ENCODE results near the gene TMEM167B.
A peak's percentile ranks its signal among the peaks of the same experiment; 100 is the strongest.
"Not testable (repeated sequence)": the region's sequence is repeated elsewhere in the genome, so short reads cannot be mapped to it uniquely, and the experiment has no call there.

TMEM167B gene

DNA sequence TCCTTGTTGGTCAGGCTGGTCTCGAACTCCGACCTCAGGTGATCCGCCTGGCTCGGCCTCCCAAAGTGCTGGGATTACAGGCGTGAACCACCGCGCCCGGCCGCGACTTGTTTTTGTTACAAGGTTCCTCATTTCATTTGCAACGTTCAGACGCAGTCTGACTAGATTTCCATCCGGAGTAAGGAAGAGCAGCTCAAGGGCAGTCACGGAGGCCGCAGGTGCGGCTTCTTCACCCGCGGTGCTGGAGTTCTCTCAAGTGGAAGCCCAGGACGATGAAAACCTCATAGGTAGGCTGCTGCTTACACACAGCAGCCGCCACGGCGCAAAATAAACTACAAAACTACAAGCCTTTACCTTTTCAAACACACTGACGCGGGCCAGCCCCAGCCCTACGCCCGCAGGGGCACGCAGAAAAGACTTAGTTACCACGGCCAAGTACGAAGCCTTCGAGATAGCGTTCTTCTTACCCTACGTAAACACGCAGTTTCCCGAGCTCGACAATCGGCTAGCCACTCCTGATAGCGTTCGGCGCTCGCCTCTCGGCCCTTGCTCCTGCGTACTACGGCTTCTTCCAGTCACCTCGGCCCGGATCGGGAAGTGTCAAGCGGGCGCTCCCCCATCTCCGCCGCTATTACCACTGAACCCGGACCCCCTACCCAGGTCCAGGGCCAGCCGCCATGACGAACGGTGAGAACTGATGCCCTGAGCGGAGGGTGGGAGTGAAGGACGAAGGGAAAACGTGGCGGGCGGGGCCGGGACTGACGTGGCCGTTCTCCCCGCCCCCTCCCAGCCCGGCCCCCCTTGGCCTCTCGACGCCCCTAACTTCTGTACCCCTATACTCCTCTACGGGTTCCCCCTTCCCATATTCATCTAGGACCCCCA is at the start of gene TMEM167B:
Gene TMEM167B, plus strand, starts transcription at position 569 of the 882 bp plus-strand sequence. Its CDS starts 109 bp downstream, at position 678.
- peak within 1 kb of the TSS; percentile 84 for H3K27ac Mint-ChIP-seq
- no peaks in the 10 kb centered on the region for H3K27me3 Mint-ChIP-seq
- peak within 1 kb of the TSS; percentile 92 for H3K4me3 Mint-ChIP-seq
- no peaks in the 10 kb centered on the region for H3K36me3 Mint-ChIP-seq
- no peaks in the 10 kb centered on the region for H3K9me3 Mint-ChIP-seq (ENCODE audit: low read depth)
- H3K4me1 Mint-ChIP-seq (ENCODE audit: low read depth): peaks cover 40% of the 10 kb centered on the region

GRCh38 chr1:109040989-109041620 is 49.5 kb upstream of the TMEM167B start:
- Mint-ChIP-seq H3K36me3 (no peaks in the 10 kb centered on the region), H3K4me1 (ENCODE audit: low read depth) (peaks cover 14% of the 10 kb centered on the region), H3K27ac (peak overlapping the region; percentile 43), H3K9me3 (ENCODE audit: low read depth) (no peaks in the 10 kb centered on the region), H3K27me3 (no peaks in the 10 kb centered on the region), H3K4me3 (peak overlapping the region; percentile 92)

DNA sequence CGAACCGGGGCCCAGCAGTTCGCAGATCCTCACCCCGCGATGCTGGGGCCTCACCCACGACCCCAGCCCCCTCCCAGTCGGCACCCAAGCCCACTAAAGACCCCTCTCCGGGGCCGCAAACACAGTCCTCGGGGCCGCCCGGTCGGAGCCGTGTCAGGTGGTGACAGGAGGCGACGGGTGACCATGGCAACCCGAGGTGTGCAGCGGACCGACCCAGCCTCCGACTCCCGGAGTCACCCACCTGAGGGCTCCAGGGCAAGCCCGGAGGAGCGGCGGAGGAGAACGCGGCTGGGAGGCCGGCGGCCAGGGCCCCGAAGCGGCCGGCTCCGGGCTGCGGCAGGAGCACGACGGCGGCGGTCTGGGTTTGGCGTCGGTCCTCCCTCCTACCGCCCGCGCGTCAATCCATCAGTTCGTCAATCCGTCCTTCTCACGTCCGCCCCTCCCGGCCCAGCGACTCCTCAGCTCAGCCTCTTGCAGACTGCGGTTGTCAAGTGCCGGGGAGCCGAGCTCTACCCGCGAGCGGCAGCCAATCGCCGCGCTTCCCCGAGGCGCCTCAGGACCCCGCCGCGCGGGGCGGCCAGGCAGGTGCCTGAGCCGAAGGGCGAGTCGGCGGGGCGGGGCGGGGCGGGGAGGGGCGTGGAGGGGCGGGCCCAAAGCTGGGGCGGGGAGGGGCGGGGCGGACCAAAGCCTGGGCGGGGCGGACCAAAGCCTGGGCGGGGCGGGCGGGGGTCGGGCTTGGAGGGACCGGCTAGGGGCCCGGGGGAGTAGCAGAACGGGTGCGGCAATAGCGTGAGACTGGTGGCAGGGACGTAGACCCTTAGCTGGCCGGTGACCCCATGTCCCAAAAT is 48.7 kb upstream of the TMEM167B start, which contains the start of gene WDR47:
Gene WDR47, minus strand, starts transcription at position 482 of the 848 bp plus-strand sequence. CDS start 18,590 bp downstream, outside the sequence.
- Mint-ChIP-seq H3K27me3 (no peaks in the 10 kb centered on the region), H3K36me3 (no peaks in the 10 kb centered on the region), H3K9me3 (ENCODE audit: low read depth) (no peaks in the 10 kb centered on the region), H3K4me3 (peak within 1 kb of the TSS; percentile 92), H3K27ac (peak within 1 kb of the TSS; percentile 43), H3K4me1 (ENCODE audit: low read depth) (peaks cover 14% of the 10 kb centered on the region)

DNA sequence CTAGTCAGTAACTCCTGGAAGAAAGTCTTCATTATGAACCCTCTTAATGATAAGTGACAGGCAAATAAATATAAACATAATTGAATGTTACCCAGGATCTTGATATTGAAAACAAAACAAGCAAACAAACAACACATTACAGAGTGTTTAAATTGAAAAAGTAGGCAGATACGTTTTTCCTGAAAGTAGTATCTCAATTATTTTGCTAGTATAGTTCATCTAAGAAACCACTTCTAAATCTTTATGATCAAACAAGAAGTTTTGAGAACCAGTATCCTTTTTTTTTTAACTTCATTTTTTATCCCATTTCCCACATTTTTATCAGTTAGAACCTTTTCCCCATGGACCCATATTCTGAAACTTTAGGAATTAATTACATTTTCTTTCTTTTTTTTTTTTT is 45.0 kb upstream of the TMEM167B start:
- no peak overlapping the region for H3K27ac Mint-ChIP-seq
- H3K4me1 Mint-ChIP-seq (ENCODE audit: low read depth): peaks cover 6% of the 10 kb centered on the region
- H3K27me3 Mint-ChIP-seq: peaks cover 3% of the 10 kb centered on the region
- no peaks in the 10 kb centered on the region for H3K36me3 Mint-ChIP-seq
- H3K9me3 Mint-ChIP-seq (ENCODE audit: low read depth): no peaks in the 10 kb centered on the region
- H3K4me3 Mint-ChIP-seq: no peak overlapping the region

DNA sequence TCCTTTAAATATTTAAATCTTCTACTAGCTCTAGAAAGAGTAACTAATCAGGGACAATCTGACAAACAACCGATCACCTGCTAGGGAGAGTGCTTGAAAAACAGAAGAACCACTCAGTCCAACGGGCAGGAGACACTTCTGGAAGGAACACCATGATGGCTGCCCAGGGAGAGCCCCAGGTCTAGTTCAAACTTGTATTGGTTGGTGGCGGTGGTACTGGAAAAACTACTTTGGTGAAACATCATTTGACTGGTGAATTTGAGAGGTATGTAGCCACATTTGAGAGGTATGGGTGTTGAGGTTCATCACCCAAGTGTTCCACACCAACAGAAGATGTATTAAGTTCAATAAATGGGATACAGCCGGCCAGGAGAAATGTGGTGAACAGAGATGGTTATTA is 43.9 kb upstream of the TMEM167B start:
- H3K27ac Mint-ChIP-seq: no peak overlapping the region
- no peak overlapping the region for H3K4me3 Mint-ChIP-seq
- H3K9me3 Mint-ChIP-seq (ENCODE audit: low read depth): no peaks in the 10 kb centered on the region
- peaks cover 3% of the 10 kb centered on the region for H3K4me1 Mint-ChIP-seq (ENCODE audit: low read depth)
- H3K36me3 Mint-ChIP-seq: no peaks in the 10 kb centered on the region
- peaks cover 3% of the 10 kb centered on the region for H3K27me3 Mint-ChIP-seq

- H3K4me3 Mint-ChIP-seq: no peak overlapping the region
- peaks cover 3% of the 10 kb centered on the region for H3K4me1 Mint-ChIP-seq (ENCODE audit: low read depth)
- H3K27ac Mint-ChIP-seq: no peak overlapping the region
- H3K9me3 Mint-ChIP-seq (ENCODE audit: low read depth): no peaks in the 10 kb centered on the region
- H3K27me3 Mint-ChIP-seq: peaks cover 3% of the 10 kb centered on the region
- H3K36me3 Mint-ChIP-seq: no peaks in the 10 kb centered on the region
Observed at GRCh38 chr1:109047339-109047738, 43.2 kb upstream of the TMEM167B start.

GRCh38 chr1:109048335-109048734 is 42.2 kb upstream of the TMEM167B start:
- H3K27ac Mint-ChIP-seq: no peak overlapping the region
- H3K4me1 Mint-ChIP-seq (ENCODE audit: low read depth): no peaks in the 10 kb centered on the region
- no peaks in the 10 kb centered on the region for H3K36me3 Mint-ChIP-seq
- H3K9me3 Mint-ChIP-seq (ENCODE audit: low read depth): no peaks in the 10 kb centered on the region
- peaks cover 3% of the 10 kb centered on the region for H3K27me3 Mint-ChIP-seq
- no peak overlapping the region for H3K4me3 Mint-ChIP-seq

DNA sequence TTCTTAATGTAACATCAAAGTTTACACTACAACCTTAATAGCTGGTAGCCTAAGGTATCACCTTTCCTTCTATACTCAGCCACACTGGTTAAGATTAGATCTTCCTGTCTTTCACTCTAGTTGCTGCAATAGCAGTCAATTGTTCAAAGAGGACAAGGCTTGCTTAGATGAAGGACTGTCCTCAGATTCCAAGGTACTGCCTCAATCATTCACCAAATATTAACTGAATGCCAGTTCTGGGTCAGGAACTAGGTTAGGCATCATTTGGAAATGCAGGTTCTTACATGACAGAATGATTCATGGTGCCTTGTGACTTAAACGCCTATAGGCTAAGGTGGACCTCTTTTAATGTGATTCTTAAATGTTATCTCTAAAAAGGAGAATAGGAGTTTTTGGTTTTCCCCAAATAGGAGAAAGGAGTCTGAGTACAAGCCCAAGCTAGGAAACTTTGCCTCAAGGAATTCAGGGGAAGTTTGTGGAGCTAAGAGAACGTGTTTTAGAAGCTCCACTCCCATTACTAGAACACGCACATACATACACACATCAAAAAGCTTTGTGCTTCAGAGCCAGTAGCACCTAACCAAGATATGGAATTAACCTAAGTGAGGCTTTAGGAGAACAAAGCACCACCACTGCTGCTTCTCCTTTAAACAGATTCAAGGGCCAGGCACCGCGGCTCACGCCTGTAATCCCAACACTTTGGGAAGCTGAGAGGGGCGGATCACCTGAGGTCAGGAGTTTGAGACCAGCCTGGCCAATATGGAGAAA is 40.2 kb upstream of the TMEM167B start:
- no peaks in the 10 kb centered on the region for H3K9me3 Mint-ChIP-seq (ENCODE audit: low read depth)
- H3K27ac Mint-ChIP-seq: no peak overlapping the region
- no peaks in the 10 kb centered on the region for H3K36me3 Mint-ChIP-seq
- peaks cover 3% of the 10 kb centered on the region for H3K27me3 Mint-ChIP-seq
- H3K4me1 Mint-ChIP-seq (ENCODE audit: low read depth): no peaks in the 10 kb centered on the region
- no peak overlapping the region for H3K4me3 Mint-ChIP-seq

DNA sequence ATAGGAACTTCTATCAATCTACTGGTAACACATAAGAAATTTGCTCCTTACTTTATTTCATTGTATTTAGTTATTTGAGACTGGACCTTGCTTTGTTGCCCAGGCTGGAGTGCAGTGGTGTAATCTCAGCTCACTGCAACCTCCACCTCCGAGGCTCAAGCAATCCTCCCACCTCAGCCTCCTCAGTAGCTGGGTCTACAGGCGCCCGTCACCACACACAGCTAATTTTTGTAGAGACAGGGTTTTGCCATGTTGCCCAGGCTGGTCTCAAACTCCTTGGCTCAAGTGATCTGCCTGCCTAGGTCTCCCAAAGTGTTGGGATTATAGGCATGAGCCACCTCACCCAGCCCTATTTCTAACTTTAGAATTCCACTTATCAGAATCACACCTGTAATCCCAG is 38.4 kb upstream of the TMEM167B start:
- H3K4me1 Mint-ChIP-seq (ENCODE audit: low read depth); H3K36me3 Mint-ChIP-seq; H3K27me3 Mint-ChIP-seq; H3K27ac Mint-ChIP-seq; H3K9me3 Mint-ChIP-seq (ENCODE audit: low read depth); H3K4me3 Mint-ChIP-seq: not testable (repeated sequence)

- Mint-ChIP-seq H3K4me1 (ENCODE audit: low read depth) (no peaks in the 10 kb centered on the region), H3K36me3 (no peaks in the 10 kb centered on the region), H3K9me3 (ENCODE audit: low read depth) (no peaks in the 10 kb centered on the region), H3K27ac (no peak overlapping the region), H3K27me3 (no peaks in the 10 kb centered on the region), H3K4me3 (no peak overlapping the region)
Observed at GRCh38 chr1:109056064-109056463, 34.5 kb upstream of the TMEM167B start.

GRCh38 chr1:109059026-109059425 is 31.5 kb upstream of the TMEM167B start:
- no peaks in the 10 kb centered on the region for H3K9me3 Mint-ChIP-seq (ENCODE audit: low read depth)
- H3K4me3 Mint-ChIP-seq: no peak overlapping the region
- no peaks in the 10 kb centered on the region for H3K36me3 Mint-ChIP-seq
- H3K4me1 Mint-ChIP-seq (ENCODE audit: low read depth): no peaks in the 10 kb centered on the region
- H3K27me3 Mint-ChIP-seq: no peaks in the 10 kb centered on the region
- no peak overlapping the region for H3K27ac Mint-ChIP-seq

DNA sequence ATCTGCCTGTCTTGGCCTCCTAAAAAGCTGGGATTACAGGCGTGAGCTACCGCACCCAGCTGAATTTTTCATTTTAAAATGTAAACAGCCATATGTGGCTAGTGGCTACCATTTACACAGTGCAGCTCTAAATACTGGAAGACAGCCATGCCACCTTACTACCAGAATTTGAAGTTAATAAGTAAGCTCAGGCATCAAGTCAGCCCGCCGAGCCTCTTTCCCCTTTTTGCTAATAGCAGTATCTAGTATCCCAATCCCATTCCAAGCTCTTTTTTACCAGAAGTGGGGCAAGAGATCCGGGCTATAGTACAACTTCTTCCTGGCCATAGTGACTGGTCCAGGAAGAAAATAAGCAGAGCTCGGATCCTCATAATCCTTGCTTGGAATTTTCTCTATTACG is 29.9 kb upstream of the TMEM167B start:
- no peaks in the 10 kb centered on the region for H3K27me3 Mint-ChIP-seq
- H3K9me3 Mint-ChIP-seq (ENCODE audit: low read depth): no peaks in the 10 kb centered on the region
- H3K27ac Mint-ChIP-seq: no peak overlapping the region
- H3K4me1 Mint-ChIP-seq (ENCODE audit: low read depth): no peaks in the 10 kb centered on the region
- H3K36me3 Mint-ChIP-seq: no peaks in the 10 kb centered on the region
- no peak overlapping the region for H3K4me3 Mint-ChIP-seq

DNA sequence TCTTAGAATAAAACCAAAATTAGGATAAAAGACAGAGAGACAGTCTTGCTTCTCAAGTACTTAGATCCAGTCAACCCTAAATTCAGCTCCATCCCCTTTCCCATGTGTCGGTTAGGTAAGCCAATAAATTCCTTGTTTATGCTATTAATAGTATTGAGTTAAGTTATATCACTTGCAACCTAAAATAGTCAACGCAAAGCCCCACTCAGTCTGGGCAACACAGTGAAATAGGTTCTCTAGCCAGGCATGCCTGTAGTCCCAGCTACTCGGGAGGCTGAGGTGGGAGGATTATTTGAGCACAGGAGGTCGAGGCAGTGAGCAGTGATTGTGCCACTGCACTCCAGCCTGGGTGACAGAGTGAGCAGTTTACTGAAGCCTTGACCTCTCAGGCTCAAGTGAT is 29.4 kb upstream of the TMEM167B start:
- H3K36me3 Mint-ChIP-seq: no peaks in the 10 kb centered on the region
- H3K4me1 Mint-ChIP-seq (ENCODE audit: low read depth): no peaks in the 10 kb centered on the region
- H3K27ac Mint-ChIP-seq: no peak overlapping the region
- H3K27me3 Mint-ChIP-seq: no peaks in the 10 kb centered on the region
- H3K9me3 Mint-ChIP-seq (ENCODE audit: low read depth): no peaks in the 10 kb centered on the region
- no peak overlapping the region for H3K4me3 Mint-ChIP-seq

- no peaks in the 10 kb centered on the region for H3K27me3 Mint-ChIP-seq
- no peak overlapping the region for H3K27ac Mint-ChIP-seq
- H3K36me3 Mint-ChIP-seq: peaks cover 2% of the 10 kb centered on the region
- no peak overlapping the region for H3K4me3 Mint-ChIP-seq
- H3K9me3 Mint-ChIP-seq (ENCODE audit: low read depth): no peaks in the 10 kb centered on the region
- no peaks in the 10 kb centered on the region for H3K4me1 Mint-ChIP-seq (ENCODE audit: low read depth)
Observed at GRCh38 chr1:109065137-109065536, 25.4 kb upstream of the TMEM167B start.
